ENCODE data around the gene ZNF784. TPM values are rescaled to one million over a fixed set of nuclear protein-coding genes. Genes with fewer than 3 reads are reported as not detected.

Gene ZNF784
- total and polyA plus RNA-seq, 2 donors (not counting 3 experiments of a cell fraction or from before 2014, with no cell fraction given), result 4.9 TPM

GRCh38 chr19:55673465-55673864 lies 49.1 kb upstream of the ZNF784 start:
- Histone ChIP-seq H3K79me2 (ENCODE audit: control insufficient read depth, insufficient read depth, low read length) (peaks cover 79% of the 10 kb centered on the region), H3K9ac (replicated peaks; ENCODE audit: extremely low read depth, insufficient read depth, low read length) (no peak overlapping the region), H3K4me3 (replicated peaks in 1 of 3; ENCODE audit: insufficient read depth in 1 of 3, low read depth in 1 of 3, low read length in 3 of 3) (no peak overlapping the region), H3K4me1 (ENCODE audit: control insufficient read depth, extremely low read depth, insufficient read depth, low read length) (peaks cover 35% of the 10 kb centered on the region), H2AFZ (ENCODE audit: low read depth, low read length) (no peak overlapping the region), H3K36me3 (ENCODE audit: control insufficient read depth in 2 of 2, extremely low read depth in 1 of 2, insufficient read depth in 2 of 2, low read length in 2 of 2) (peaks cover 15 to 24% of the 10 kb centered on the region in 2 experiments), H3K27me3 (ENCODE audit: control insufficient read depth in 2 of 2, insufficient read depth in 2 of 2, low read length in 2 of 2) (no peaks in the 10 kb centered on the region), H3K27ac (ENCODE audit: insufficient read depth, low read depth, low read length) (no peak overlapping the region), H3K9me1 (replicated peaks; ENCODE audit: control insufficient read depth, extremely low read depth, insufficient read depth, low read length) (no peaks in the 10 kb centered on the region), H3K9me3 (replicated peaks; ENCODE audit: control insufficient read depth, insufficient read depth, low read length) (no peaks in the 10 kb centered on the region), H4K20me1 (replicated peaks; ENCODE audit: control insufficient read depth, extremely low read depth, insufficient read depth, low read length) (peaks cover 5% of the 10 kb centered on the region), H3K4me2 (ENCODE audit: insufficient read depth, low read length) (no peak overlapping the region)
- no peak for FAIRE-seq
- CTCF ChIA-PET, result interaction anchor here (1.2 to 1.3 kb wide), 3 partner anchors 17 to 41 kb away, joined by 3 to 6 read pairs (median 6); partner anchors contain the start of gene U2AF2
- dilution Hi-C loops (cut with MboI; ENCODE audit: extremely low pct_ligation_motif_present, low sequenced_read_pairs) (no loop called here), intact Hi-C loops (cut with micrococcal nuclease) (no loop called here)
- no TSS peak for BruUV-seq (replicated peaks)
- TF ChIP-seq POLR2AphosphoS5 (IDR thresholded peaks at IDR 0.05; ENCODE audit: insufficient read depth, low read depth, low read length) (no peak), POLR2A (IDR thresholded peaks at IDR 0.05; ENCODE audit: low read depth, low read length) (no peak), FOS (IDR thresholded peaks at IDR 0.05; ENCODE audit: borderline replicate concordance, insufficient read depth, low read length) (no peak), MAX (IDR thresholded peaks at IDR 0.05; ENCODE audit: insufficient read depth, insufficient read length) (no peak), EZH2 (IDR thresholded peaks at IDR 0.05; ENCODE audit: borderline replicate concordance, low read depth, low read length, severe bottlenecking) (no peak), GATA2 (IDR thresholded peaks at IDR 0.05; ENCODE audit: insufficient read depth, insufficient read length, low read depth, low read length) (no peak), CTCF (IDR thresholded peaks at IDR 0.05; ENCODE audit: extremely low read depth in 1 of 2, insufficient read depth in 1 of 2, low read depth in 1 of 2, low read length in 2 of 2) (no peak), JUN (IDR thresholded peaks at IDR 0.05; ENCODE audit: borderline replicate concordance, insufficient read depth, insufficient read length, low read depth) (no peak), MYC (IDR thresholded peaks at IDR 0.05; ENCODE audit: low read depth, low read length) (no peak)
- no peak for DNase-seq (ENCODE audit: low read depth, low spot score)
- POLR2A ChIA-PET, result interaction anchor here (1.3 kb wide), 1 partner anchor 9 kb away, joined by 3 read pairs; no protein-coding TSS in a partner anchor

Data from endothelial cell of umbilical vein (primary cell).